ENCODE data around the gene RNF187. TPM values are rescaled to one million over a fixed set of nuclear protein-coding genes. Genes with fewer than 3 reads are reported as not detected.
A peak's percentile ranks its signal among the peaks of the same experiment; 100 is the strongest.

RNF187 gene
- total and polyA plus RNA-seq, 7 experiments from 2014 or later, result 16.5 to 133 (median 66.3) TPM

DNA sequence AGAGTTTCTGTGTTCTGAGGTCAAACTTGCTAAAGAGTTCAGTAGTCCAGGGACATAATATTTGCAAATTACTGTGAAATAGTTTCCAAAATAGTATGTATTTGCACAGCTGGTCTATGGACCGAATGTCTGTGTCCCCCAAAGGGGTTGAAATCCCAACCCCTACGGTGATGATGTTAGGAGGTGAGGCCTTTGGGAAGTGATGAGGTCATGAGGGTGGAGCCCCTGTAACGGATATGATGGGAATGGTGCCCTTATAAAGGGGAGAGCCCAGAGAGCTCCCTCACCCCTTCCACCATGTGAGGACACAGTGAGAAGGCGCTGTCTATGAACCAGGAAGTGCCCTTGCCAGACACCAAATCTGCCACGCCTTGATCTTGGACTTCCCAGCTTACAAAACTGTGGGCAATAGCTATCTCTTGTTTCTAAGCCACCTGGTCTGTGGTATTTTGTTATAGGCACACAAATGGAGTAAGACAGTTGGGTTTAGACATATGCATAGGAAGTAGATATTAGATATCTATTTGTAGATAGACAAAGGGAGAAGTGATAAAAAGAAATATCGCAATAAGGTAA lies 21.7 kb downstream of the RNF187 start:
- Histone ChIP-seq H3K9me3 (ENCODE audit: control insufficient read depth in 2 of 3, low read length in 3 of 3) (no peaks in the 10 kb centered on the region), H3K4me1 (ENCODE audit: control insufficient read depth in 2 of 2, insufficient read depth in 2 of 2, low read length in 2 of 2) (peaks cover 0 to 6% of the 10 kb centered on the region in 2 donors), H3K27ac (ENCODE audit: low read depth, low read length) (no peak overlapping the region), H3K36me3 (ENCODE audit: control insufficient read depth in 2 of 3, insufficient read depth in 3 of 3, low read length in 3 of 3) (no peaks in the 10 kb centered on the region), H3K27me3 (ENCODE audit: control insufficient read depth in 2 of 2, insufficient read depth in 2 of 2, low read length in 2 of 2) (no peaks in the 10 kb centered on the region), H3K4me3 (ENCODE audit: low read length) (no peak overlapping the region)
- ATAC-seq, result peak; percentile 37
- Mint-ChIP-seq H3K27me3 (peaks cover 0 to 33% (median 12%) of the 10 kb centered on the region in 5 donors), H3K36me3 (no peaks in the 10 kb centered on the region), H3K9me3 (peaks cover 0 to 1% (median 0%) of the 10 kb centered on the region in 11 donors), H3K4me3 (no peak overlapping the region), H3K27ac (no peak overlapping the region), H3K4me1 (peaks cover 0 to 15% (median 6%) of the 10 kb centered on the region in 7 donors)
- intact Hi-C loops (cut with micrococcal nuclease), result loop anchor here (10.0 kb wide), 2 partner anchors 234 to 716 kb away; no protein-coding TSS in a partner anchor
- CTCF ChIA-PET, result interaction anchor here (1.2 kb wide), 1 partner anchor 8 kb away, joined by 3 read pairs; no protein-coding TSS in a partner anchor
- POLR2A ChIA-PET, result no interaction called here
- peak in 1 of 9 donors; percentile 8 for DNase-seq

DNA sequence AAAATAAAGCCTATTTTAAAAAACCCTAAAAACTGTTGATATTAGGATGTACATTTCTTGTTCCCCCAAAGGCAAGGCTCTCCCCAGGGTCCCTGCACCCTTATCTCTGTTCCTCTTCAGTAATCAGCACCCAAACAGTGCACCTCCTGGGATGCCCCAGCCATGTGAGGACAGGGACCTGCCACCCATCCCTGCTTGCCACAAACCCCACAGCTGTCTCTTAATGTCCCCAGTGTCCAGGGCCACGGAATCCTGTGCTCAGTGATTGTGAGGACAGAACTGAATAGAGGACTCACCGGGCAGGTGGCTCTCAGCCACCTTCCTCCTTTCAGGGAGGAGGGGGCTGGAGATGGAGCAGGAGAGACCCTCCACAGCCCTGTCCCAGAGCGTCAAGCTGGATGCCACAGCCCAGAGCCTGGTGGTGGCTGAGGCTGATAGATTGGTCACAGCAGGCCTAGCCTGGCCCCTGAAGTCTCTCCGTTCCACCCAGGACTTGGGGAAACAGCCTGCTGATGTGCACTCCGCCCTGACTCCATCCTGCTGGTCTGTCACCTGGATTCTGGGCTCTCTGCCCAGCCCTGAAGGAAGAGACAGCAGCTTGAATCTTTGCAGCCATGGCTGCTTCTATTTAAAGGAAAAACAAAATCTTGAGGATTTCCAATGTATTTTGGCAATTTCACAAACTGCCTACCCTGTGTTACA lies 23.1 kb downstream of the RNF187 start:
- Mint-ChIP-seq H3K4me1 (peaks cover 0 to 15% (median 6%) of the 10 kb centered on the region in 7 donors), H3K27me3 (peaks cover 0 to 40% (median 12%) of the 10 kb centered on the region in 5 donors), H3K9me3 (peaks cover 0 to 1% (median 0%) of the 10 kb centered on the region in 11 donors), H3K27ac (no peak overlapping the region), H3K4me3 (no peak overlapping the region), H3K36me3 (no peaks in the 10 kb centered on the region)
- H3K4me3 ChIP-seq (ENCODE audit: low read length), result no peak overlapping the region
- H3K9me3 ChIP-seq (ENCODE audit: control insufficient read depth in 2 of 3, low read length in 3 of 3), result no peaks in the 10 kb centered on the region
- CTCF ChIA-PET, result interaction anchor here (0.8 kb wide), 1 partner anchor 282 kb away, joined by 3 read pairs; no protein-coding TSS in a partner anchor
- POLR2A ChIA-PET, result no interaction called here
- H3K36me3 ChIP-seq (ENCODE audit: control insufficient read depth in 2 of 3, insufficient read depth in 3 of 3, low read length in 3 of 3), result no peaks in the 10 kb centered on the region
- no peaks in the 10 kb centered on the region for H3K27me3 ChIP-seq (ENCODE audit: control insufficient read depth in 2 of 2, insufficient read depth in 2 of 2, low read length in 2 of 2)
- ATAC-seq (peak; percentile 14), DNase-seq (peak in 1 of 9 donors; percentile 11)
- no peak overlapping the region for H3K27ac ChIP-seq (ENCODE audit: low read depth, low read length)
- peaks cover 0 to 6% of the 10 kb centered on the region in 2 donors for H3K4me1 ChIP-seq (ENCODE audit: control insufficient read depth in 2 of 2, insufficient read depth in 2 of 2, low read length in 2 of 2)
- intact Hi-C loops (cut with micrococcal nuclease), result no loop called here

DNA sequence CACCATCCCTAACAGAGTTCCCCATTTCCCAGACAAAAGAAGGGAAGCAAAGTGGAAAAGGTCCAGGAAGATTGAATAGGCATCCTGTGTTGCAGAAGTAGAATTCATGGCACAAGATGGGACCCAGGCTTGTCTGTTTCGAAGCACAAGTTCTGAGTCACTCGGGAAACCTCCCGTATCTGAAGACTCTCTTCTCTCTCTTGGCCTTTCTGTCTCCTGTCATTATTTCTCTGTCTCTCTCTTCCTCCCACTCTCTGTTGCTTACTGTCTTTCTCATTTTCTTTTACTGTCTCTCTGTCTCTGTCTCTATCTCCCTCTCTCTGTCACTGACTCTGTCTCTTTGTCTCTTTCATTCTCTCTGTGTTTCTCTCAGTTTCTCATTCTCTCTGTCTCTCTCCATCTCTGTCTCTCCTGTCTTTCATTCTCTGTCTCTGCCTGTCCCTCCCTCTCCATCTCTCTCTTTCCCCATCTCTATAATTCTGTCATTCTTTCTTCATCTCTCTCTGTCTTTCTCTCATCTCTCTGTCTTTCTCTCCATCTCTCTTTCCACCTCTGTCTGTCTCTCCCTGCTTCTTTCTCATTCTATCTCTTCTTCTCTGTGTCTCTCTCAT lies 23.7 kb downstream of the RNF187 start:
- intact Hi-C loops (cut with micrococcal nuclease), result no loop called here
- H3K27ac Mint-ChIP-seq, result no peak overlapping the region
- CTCF ChIA-PET, result interaction anchor here (0.8 kb wide), 1 partner anchor 283 kb away, joined by 3 read pairs; no protein-coding TSS in a partner anchor
- H3K36me3 Mint-ChIP-seq, result no peaks in the 10 kb centered on the region
- POLR2A ChIA-PET, result no interaction called here
- H3K27me3 Mint-ChIP-seq, result peaks cover 0 to 40% (median 12%) of the 10 kb centered on the region in 5 donors
- ATAC-seq, result no peak
- peaks cover 0 to 1% (median 0%) of the 10 kb centered on the region in 11 donors for H3K9me3 Mint-ChIP-seq
- Histone ChIP-seq H3K27ac (ENCODE audit: low read depth, low read length) (no peak overlapping the region), H3K9me3 (ENCODE audit: control insufficient read depth in 2 of 3, low read length in 3 of 3) (no peaks in the 10 kb centered on the region), H3K36me3 (ENCODE audit: control insufficient read depth in 2 of 3, insufficient read depth in 3 of 3, low read length in 3 of 3) (no peaks in the 10 kb centered on the region), H3K4me1 (ENCODE audit: control insufficient read depth in 2 of 2, insufficient read depth in 2 of 2, low read length in 2 of 2) (peaks cover 0 to 6% of the 10 kb centered on the region in 2 donors), H3K4me3 (ENCODE audit: low read length) (no peak overlapping the region), H3K27me3 (ENCODE audit: control insufficient read depth in 2 of 2, insufficient read depth in 2 of 2, low read length in 2 of 2) (no peaks in the 10 kb centered on the region)
- no peak for DNase-seq
- peaks cover 0 to 15% (median 6%) of the 10 kb centered on the region in 7 donors for H3K4me1 Mint-ChIP-seq
- no peak overlapping the region for H3K4me3 Mint-ChIP-seq

DNA sequence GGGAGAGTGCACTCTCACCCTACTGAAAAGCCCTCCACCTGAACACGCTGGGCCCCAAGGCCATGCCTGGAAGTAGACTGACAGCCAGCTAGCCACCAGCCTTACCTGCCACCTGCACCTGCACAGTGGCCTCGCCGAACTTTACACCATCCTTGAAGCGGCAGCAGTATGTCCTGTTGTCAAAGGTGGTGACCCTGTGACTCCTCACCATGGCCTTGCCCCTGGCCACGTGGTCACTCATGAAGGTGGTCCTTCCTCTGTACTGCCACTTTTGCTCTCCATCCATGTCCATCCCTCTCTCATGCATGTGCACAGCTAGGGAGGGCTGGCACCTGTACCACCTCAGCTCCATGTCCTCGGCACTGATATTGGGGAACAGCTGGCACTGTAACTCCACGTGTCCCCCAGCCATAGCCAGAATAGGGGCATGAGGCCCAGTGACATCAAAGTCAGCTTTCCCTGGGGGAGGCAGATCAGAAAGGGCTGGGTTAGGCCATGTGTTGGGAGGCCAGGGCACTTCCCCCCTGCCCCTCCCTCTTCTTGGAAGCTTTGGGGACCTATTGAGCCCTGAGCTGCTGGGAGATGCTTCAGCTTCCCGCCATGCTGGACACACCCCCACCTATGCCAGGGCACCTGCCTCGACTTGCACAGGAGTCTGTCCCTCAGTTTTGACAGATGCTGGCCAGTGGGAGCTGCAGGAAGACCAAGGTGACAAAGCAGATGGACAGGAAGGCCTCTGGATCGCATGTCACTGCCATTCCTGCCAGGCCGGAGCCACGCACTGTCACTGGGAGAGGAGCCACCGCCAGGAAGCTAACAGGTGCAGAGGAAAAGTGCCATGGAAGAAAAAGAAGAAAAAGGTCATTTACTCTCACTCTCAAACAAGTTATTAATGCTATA lies 24.6 kb downstream of the RNF187 start:
- intact Hi-C loops (cut with micrococcal nuclease), result no loop called here
- H3K4me3 Mint-ChIP-seq, result no peak overlapping the region
- H3K27ac Mint-ChIP-seq, result peak overlapping the region in 1 of 9 donors; percentile 51

DNA sequence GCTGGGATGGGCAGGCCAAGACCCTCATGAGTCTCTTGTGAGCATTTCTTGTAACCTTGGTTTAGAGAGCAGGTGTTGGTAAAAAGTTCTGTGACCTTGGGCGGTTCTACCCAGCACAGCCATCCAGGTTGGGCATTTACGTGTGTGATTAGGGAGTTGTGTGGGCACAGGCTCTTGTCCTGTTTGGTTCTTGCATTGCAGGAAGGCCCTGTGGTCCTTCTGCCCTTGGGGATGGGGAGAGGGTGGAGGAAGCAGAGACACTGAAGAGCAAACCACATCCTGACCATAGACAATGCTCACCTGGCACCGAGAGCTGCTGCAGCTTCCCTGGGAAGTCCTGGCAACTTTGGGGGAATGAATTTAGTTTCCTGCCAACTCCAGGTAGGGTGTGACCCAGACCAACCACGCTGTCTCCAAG lies 25.6 kb downstream of the RNF187 start:
- H3K4me3 Mint-ChIP-seq, result peak overlapping the region in 1 of 10 donors; percentile 21
- peak overlapping the region in 2 of 9 donors; percentile 32 to 63 for H3K27ac Mint-ChIP-seq
- ATAC-seq, result no peak
- no peak for DNase-seq
- Histone ChIP-seq H3K4me1 (ENCODE audit: control insufficient read depth in 2 of 2, insufficient read depth in 2 of 2, low read length in 2 of 2) (peaks cover 0 to 6% of the 10 kb centered on the region in 2 donors), H3K36me3 (ENCODE audit: control insufficient read depth in 2 of 3, insufficient read depth in 3 of 3, low read length in 3 of 3) (no peaks in the 10 kb centered on the region), H3K27me3 (ENCODE audit: control insufficient read depth in 2 of 2, insufficient read depth in 2 of 2, low read length in 2 of 2) (no peaks in the 10 kb centered on the region), H3K4me3 (ENCODE audit: low read length) (no peak overlapping the region), H3K27ac (ENCODE audit: low read depth, low read length) (peak overlapping the region; percentile 16), H3K9me3 (ENCODE audit: control insufficient read depth in 2 of 3, low read length in 3 of 3) (no peaks in the 10 kb centered on the region)
- peaks cover 0 to 1% (median 0%) of the 10 kb centered on the region in 11 donors for H3K9me3 Mint-ChIP-seq
- H3K27me3 Mint-ChIP-seq, result peaks cover 3 to 47% (median 26%) of the 10 kb centered on the region in 5 donors
- no peaks in the 10 kb centered on the region for H3K36me3 Mint-ChIP-seq
- CTCF ChIA-PET, result no interaction called here
- POLR2A ChIA-PET, result interaction anchor here (0.7 kb wide), 1 partner anchor 9 kb away, joined by 3 read pairs; no protein-coding TSS in a partner anchor
- peaks cover 0 to 15% (median 6%) of the 10 kb centered on the region in 7 donors for H3K4me1 Mint-ChIP-seq
- intact Hi-C loops (cut with micrococcal nuclease), result no loop called here

More for the DNA sequence above, 24.6 kb downstream of the RNF187 start:
- Mint-ChIP-seq H3K36me3 (no peaks in the 10 kb centered on the region), H3K27me3 (peaks cover 0 to 43% (median 21%) of the 10 kb centered on the region in 5 donors), H3K9me3 (peaks cover 0 to 1% (median 0%) of the 10 kb centered on the region in 11 donors), H3K4me1 (peaks cover 0 to 15% (median 6%) of the 10 kb centered on the region in 7 donors)
- DNase-seq, result peak in 1 of 9 donors; percentile 12
- POLR2A ChIA-PET, result interaction anchor here (0.7 kb wide), 1 partner anchor 8 kb away, joined by 3 read pairs; no protein-coding TSS in a partner anchor
- Histone ChIP-seq H3K27ac (ENCODE audit: low read depth, low read length) (no peak overlapping the region), H3K4me1 (ENCODE audit: control insufficient read depth in 2 of 2, insufficient read depth in 2 of 2, low read length in 2 of 2) (peaks cover 0 to 6% of the 10 kb centered on the region in 2 donors), H3K4me3 (ENCODE audit: low read length) (no peak overlapping the region), H3K36me3 (ENCODE audit: control insufficient read depth in 2 of 3, insufficient read depth in 3 of 3, low read length in 3 of 3) (no peaks in the 10 kb centered on the region), H3K27me3 (ENCODE audit: control insufficient read depth in 2 of 2, insufficient read depth in 2 of 2, low read length in 2 of 2) (no peaks in the 10 kb centered on the region), H3K9me3 (ENCODE audit: control insufficient read depth in 2 of 3, low read length in 3 of 3) (no peaks in the 10 kb centered on the region)
- CTCF ChIA-PET, result interaction anchor here (0.6 kb wide), 1 partner anchor 515 kb away, joined by 3 read pairs; no protein-coding TSS in a partner anchor
- no peak for ATAC-seq
